ENCODE measurements around the gene INF2.

GRCh38 chr14:104683653-104684448, 5.6 kb upstream of the INF2 start:
- TF ChIP-seq EZH2phosphoT487 (IDR thresholded peaks at IDR 0.05; ENCODE audit: insufficient read depth, low read depth) (no peak), EZH2 (IDR thresholded peaks at IDR 0.05; ENCODE audit: insufficient read depth, poor library complexity, severe bottlenecking) (no peak)

All from GM23248 (cell line).